ENCODE measurements around the gene NEDD4.

Gene NEDD4

DNA sequence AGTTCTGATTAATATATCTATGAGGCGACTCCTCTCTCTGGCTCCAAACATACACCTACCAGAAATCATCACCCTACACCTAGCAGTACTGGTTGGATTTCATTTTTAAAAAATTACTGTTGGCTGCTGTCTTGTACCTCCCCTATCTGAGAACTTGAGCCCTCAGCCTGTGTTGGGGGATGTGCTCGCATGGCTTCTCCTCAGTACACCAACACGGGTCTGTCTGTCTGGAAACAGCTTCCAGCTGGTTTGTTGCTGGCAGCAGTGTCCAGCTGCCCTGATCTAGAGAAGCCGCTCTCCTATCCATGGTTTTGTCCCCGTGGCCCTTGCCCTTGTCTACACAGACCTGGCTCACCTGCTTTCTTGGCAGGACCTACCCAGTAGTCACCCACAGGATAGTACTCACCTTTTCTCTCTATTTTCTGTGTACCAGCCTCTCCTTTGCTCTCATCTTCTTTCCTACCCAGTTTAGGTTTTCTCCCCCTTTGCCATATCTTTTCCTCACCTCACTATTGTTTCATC lies 43.2 kb upstream of the NEDD4 start:
- H3K27ac ChIP-seq, result no peak overlapping the region
- no peak for DNase-seq (ENCODE audit: low spot score)
- TF ChIP-seq, protein P1, sequence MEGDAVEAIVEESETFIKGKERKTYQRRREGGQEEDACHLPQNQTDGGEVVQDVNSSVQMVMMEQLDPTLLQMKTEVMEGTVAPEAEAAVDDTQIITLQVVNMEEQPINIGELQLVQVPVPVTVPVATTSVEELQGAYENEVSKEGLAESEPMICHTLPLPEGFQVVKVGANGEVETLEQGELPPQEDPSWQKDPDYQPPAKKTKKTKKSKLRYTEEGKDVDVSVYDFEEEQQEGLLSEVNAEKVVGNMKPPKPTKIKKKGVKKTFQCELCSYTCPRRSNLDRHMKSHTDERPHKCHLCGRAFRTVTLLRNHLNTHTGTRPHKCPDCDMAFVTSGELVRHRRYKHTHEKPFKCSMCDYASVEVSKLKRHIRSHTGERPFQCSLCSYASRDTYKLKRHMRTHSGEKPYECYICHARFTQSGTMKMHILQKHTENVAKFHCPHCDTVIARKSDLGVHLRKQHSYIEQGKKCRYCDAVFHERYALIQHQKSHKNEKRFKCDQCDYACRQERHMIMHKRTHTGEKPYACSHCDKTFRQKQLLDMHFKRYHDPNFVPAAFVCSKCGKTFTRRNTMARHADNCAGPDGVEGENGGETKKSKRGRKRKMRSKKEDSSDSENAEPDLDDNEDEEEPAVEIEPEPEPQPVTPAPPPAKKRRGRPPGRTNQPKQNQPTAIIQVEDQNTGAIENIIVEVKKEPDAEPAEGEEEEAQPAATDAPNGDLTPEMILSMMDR (conservative IDR thresholded peaks at IDR 0.05; ENCODE audit: low read depth), result no peak
- ChIA-PET POLR2A (ENCODE audit: low non-redundant PET) (no interaction called here), CTCF (no interaction called here)

DNA sequence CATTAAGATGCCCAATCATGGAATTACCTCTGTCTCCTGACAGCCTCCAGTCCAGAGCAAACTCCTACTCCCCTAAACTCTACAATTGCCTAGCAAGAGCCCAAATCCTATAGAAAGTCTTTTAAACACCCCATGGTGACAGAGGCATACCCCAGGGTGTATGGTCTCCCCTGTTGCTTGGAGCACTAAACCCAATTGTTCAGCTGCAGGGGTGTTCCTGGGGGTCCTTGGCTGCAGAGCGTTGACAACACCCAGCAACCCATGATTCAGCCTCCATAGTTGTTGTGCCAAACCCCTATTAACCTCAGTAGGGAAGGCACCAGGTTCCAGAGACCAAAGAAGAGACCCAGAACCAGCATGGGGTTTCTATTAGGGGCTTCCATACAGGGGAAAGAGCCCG lies 41.8 kb upstream of the NEDD4 start:
- H3K27ac ChIP-seq, result no peak overlapping the region
- CTCF ChIA-PET, result no interaction called here
- TF ChIP-seq, protein P1 (conservative IDR thresholded peaks at IDR 0.05; ENCODE audit: low read depth), result no peak
- POLR2A ChIA-PET (ENCODE audit: low non-redundant PET), result no interaction called here
- no peak for DNase-seq (ENCODE audit: low spot score)

DNA sequence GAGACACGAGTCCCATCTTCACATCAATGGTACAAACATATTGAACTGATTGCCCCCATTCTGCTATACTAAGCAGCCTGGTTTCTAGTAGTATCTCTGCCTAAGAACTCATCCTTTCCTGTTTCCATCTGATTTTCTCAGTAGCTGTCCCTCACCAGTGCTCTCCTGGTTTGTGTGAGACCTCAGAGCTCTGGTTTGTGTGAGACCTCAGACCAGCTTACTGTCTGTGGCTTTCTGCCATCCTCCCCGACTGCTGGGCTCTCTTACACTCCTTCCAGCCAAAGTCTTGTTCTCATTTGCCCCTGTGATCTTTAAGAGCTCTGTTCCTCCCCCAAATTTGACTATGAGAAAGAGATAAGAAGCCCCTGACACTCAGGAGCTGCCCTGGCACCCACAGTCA lies 41.1 kb upstream of the NEDD4 start:
- CTCF ChIA-PET, result no interaction called here
- TF ChIP-seq, protein P1 (conservative IDR thresholded peaks at IDR 0.05; ENCODE audit: low read depth), result no peak
- DNase-seq (ENCODE audit: low spot score), result no peak
- POLR2A ChIA-PET (ENCODE audit: low non-redundant PET), result no interaction called here
- no peak overlapping the region for H3K27ac ChIP-seq

DNA sequence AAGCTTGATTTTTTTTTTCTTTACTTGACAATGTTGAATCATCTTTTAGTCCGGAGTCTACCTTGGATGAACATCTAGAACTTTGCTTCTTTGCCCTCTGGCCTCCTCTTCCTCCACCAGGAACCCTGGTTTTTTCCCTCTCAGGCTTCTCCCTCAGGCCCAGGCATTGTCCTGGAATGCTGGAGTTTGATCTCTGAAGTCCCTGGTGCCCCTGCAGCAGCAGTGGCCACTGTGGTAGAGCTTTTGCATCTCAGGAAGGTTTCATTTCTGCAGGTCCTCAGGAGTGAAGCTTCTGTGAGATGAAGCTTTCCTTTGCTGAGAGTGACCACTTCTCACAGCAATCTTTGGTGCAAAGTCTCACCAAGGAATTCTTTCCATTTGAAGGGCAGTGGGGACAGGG lies 39.0 kb upstream of the NEDD4 start:
- no peak overlapping the region for H3K27ac ChIP-seq
- no peak for DNase-seq (ENCODE audit: low spot score)
- ChIA-PET CTCF (interaction anchor here (0.6 kb wide), 1 partner anchor 9 kb away, joined by 3 read pairs; no protein-coding TSS in a partner anchor), POLR2A (ENCODE audit: low non-redundant PET) (no interaction called here)
- TF ChIP-seq, protein P1 (conservative IDR thresholded peaks at IDR 0.05; ENCODE audit: low read depth), result no peak

DNA sequence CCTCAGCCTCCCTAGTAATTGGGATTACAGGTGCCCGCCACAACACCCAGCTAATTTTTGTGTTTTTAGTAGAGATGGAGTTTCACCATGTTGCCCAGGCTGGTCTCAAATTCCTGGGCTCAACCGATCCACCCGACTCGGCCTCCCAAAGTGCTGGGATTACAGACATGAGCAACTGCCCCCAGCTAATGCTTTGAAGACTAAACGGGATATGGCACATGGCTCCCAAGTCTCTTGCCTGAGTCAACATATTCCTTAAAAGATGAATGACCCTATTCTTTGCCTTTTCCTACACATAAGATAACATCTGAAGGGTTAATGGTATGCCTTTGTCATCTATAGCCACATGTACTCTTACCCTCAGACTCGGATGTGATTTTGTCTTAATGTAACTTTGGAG lies 38.4 kb upstream of the NEDD4 start:
- no peak overlapping the region for H3K27ac ChIP-seq
- ChIA-PET CTCF (interaction anchor here (0.5 to 0.6 kb wide), 2 partner anchors 116 to 204 kb away, joined by 3 read pairs; no protein-coding TSS in a partner anchor), POLR2A (ENCODE audit: low non-redundant PET) (no interaction called here)
- DNase-seq (ENCODE audit: low spot score), result no peak
- TF ChIP-seq, protein P1 (conservative IDR thresholded peaks at IDR 0.05; ENCODE audit: low read depth), result no peak

DNA sequence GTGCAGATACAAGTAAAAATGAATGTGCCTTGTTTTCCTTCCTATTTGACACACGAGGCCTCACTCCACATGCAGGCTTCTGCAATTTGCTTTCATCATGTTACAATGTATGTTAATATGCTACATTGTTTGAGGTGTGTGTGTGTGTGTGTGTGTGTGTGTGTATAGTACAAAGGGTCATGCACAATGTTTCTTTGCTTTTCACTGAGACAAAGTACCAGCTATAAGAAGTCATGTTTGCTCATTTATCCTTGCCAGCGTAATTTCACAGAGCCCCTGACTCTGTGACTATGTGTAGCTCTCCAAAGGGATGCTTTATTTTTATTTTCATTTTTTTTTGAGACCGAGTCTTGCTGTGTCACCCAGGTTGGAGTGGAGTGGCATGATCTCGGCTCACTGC lies 38.0 kb upstream of the NEDD4 start:
- POLR2A ChIA-PET (ENCODE audit: low non-redundant PET), result no interaction called here
- DNase-seq (ENCODE audit: low spot score), result no peak
- CTCF ChIA-PET, result interaction anchor here (0.5 to 0.6 kb wide), 3 partner anchors 22 to 204 kb away, joined by 3 read pairs; no protein-coding TSS in a partner anchor

More for the DNA sequence above, 38.0 kb upstream of the NEDD4 start:
- TF ChIP-seq, protein P1 (conservative IDR thresholded peaks at IDR 0.05; ENCODE audit: low read depth), result no peak
- H3K27ac ChIP-seq, result no peak overlapping the region
